Right renal pelvis (tissue), 4 donors: ENCODE results near the gene GPR162. TPM values are rescaled to one million over a fixed set of nuclear protein-coding genes. Genes with fewer than 3 reads are reported as not detected.
A peak's percentile ranks its signal among the peaks of the same experiment; 100 is the strongest.

Experiments used
- DNase-seq, 4 donors: peaks; one replicate each; pipeline ENCODE4 v3.0.0-alpha.2; 2013; ENCODE audit warnings: low read depth in 4 of 4, low spot score in 3 of 4, missing footprints in 1 of 4
- polyA plus RNA-seq, 4 donors: library from polyadenylated mRNA; unstranded; fragments of 120-200 nt; gene quantifications; one replicate each; pipeline ENCODE4 v1.2.1, GENCODE V29; 2013; ENCODE audit not compliant: insufficient read length in 4 of 4

GPR162 gene, protein sequence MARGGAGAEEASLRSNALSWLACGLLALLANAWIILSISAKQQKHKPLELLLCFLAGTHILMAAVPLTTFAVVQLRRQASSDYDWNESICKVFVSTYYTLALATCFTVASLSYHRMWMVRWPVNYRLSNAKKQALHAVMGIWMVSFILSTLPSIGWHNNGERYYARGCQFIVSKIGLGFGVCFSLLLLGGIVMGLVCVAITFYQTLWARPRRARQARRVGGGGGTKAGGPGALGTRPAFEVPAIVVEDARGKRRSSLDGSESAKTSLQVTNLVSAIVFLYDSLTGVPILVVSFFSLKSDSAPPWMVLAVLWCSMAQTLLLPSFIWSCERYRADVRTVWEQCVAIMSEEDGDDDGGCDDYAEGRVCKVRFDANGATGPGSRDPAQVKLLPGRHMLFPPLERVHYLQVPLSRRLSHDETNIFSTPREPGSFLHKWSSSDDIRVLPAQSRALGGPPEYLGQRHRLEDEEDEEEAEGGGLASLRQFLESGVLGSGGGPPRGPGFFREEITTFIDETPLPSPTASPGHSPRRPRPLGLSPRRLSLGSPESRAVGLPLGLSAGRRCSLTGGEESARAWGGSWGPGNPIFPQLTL
- polyA plus RNA-seq = 10 to 100 TPM; 24.6 to 41.9 (median 29.4) TPM

- DNase-seq = peak in 3 of 4 donors; percentile 71 to 78 (median 74)
Observed at GRCh38 chr12:6821591-6822425, at the start of gene GPR162. TSS of gene GPR162 (plus strand) at chr12:6821821. CDS start at chr12:6823899, 2,078 bp downstream.

GRCh38 chr12:6772331-6772695 is 49.3 kb upstream of the GPR162 start, which contains the start of gene LAG3:
TSS of gene LAG3 (plus strand) at chr12:6772520. CDS start at chr12:6772853, 333 bp downstream.
- DNase-seq = no peak

DNA sequence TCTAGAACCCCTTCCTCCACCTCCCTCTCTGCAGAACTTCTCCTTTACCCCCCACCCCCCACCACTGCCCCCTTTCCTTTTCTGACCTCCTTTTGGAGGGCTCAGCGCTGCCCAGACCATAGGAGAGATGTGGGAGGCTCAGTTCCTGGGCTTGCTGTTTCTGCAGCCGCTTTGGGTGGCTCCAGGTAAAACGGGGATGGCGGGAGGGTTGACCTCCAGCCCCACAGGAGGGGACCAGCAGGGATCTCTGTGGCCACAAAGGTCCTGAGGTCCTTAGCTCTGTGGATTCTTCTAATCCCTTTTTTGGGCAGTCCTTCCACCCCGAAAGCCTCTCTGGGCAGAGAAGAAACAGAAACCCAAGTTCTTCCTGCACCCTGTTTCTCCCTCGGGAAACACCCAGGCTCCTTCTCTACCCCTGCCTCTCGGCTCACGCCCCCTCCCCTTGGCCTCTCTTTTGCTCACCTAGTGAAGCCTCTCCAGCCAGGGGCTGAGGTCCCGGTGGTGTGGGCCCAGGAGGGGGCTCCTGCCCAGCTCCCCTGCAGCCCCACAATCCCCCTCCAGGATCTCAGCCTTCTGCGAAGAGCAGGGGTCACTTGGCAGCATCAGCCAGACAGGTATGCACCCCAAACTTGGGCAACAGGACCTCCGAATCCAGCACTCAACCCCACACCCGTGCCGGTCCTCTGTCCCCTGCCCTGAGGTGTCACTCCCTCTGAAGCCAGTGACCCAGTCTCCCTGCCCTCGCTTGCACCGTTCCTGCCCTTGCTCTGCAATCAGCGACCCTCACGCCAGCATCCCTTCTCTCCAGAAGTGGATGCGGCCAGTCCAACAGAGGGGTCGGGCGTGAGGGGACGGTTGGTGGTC is 48.7 kb upstream of the GPR162 start:
- no peak for DNase-seq

GRCh38 chr12:6773590-6774351 is 47.9 kb upstream of the GPR162 start:
- no peak for DNase-seq

DNA sequence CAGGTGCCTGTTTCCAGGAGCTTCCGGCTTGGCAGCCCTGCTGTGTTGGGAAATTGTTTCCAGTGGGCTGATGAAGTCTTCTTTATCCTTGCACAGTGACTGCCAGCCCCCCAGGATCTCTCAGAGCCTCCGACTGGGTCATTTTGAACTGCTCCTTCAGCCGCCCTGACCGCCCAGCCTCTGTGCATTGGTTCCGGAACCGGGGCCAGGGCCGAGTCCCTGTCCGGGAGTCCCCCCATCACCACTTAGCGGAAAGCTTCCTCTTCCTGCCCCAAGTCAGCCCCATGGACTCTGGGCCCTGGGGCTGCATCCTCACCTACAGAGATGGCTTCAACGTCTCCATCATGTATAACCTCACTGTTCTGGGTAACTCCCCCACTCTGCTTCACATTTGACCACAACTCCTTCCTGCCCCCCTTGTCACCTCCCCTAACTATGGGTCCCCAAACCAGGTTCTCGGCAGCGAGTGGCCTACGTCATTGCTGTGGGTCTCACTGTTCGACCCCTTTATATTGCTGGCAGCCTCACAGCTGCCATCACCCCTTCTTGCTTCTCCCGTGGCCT is 47.0 kb upstream of the GPR162 start:
- DNase-seq = no peak

DNA sequence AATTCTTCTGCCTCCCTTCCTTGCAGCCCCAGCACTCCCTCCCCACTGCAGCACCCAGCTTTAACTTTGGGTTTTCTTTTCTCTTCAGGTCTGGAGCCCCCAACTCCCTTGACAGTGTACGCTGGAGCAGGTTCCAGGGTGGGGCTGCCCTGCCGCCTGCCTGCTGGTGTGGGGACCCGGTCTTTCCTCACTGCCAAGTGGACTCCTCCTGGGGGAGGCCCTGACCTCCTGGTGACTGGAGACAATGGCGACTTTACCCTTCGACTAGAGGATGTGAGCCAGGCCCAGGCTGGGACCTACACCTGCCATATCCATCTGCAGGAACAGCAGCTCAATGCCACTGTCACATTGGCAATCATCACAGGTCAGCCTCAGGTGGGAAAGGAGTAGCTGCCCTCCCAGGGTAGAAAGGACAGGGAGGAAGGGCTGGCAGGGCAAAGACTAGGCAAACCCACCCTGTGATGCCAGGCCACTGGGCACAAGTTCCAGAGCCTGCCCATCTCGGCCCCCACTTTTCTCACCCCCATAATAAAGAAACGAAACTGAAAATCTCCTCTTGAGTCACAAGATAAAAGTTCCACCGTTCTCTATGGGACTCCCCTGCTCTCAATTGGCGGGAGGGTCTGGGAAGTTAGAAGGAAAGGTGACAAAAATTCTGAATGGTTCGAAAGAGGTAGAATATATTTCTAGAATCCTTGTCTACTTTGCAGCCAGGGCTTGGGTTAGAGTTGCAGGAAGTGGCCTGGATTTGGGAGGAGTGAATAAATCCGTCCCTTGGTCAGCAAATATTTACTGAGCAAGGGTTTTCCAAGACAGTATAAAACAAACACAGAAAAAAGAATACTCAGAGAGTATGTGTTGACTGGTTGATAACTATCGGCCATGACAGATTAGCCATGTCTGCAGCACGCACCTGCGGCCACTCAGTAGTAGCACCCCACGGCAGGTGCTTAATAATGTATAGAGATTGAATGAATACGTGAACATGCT is 46.1 kb upstream of the GPR162 start:
- no peak for DNase-seq

DNA sequence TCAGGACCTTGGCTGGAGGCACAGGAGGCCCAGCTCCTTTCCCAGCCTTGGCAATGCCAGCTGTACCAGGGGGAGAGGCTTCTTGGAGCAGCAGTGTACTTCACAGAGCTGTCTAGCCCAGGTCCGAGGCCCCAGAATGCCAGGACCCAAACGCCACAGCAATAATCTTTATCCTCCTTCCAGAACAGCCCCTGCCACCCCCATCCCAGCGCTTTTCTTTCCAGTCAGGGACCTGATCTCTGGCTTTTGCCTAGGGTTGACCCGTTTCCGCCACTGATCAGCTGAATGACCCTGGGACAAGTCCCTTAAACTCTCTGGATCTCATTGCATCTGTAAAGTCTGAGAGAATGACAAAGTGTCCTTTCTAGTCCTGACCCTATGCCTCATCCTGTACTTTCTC is 44.2 kb upstream of the GPR162 start:
- DNase-seq = no peak

DNA sequence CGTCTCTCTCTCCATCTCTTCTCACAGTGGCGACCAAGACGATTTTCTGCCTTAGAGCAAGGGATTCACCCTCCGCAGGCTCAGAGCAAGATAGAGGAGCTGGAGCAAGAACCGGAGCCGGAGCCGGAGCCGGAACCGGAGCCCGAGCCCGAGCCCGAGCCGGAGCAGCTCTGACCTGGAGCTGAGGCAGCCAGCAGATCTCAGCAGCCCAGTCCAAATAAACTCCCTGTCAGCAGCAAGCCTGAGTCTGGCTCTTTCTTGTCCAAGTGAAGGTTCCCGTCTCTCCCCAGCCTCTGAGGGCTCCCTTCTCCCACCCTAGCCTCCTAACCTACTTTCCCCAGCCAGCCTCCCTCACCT is 43.4 kb upstream of the GPR162 start:
- DNase-seq = no peak

DNA sequence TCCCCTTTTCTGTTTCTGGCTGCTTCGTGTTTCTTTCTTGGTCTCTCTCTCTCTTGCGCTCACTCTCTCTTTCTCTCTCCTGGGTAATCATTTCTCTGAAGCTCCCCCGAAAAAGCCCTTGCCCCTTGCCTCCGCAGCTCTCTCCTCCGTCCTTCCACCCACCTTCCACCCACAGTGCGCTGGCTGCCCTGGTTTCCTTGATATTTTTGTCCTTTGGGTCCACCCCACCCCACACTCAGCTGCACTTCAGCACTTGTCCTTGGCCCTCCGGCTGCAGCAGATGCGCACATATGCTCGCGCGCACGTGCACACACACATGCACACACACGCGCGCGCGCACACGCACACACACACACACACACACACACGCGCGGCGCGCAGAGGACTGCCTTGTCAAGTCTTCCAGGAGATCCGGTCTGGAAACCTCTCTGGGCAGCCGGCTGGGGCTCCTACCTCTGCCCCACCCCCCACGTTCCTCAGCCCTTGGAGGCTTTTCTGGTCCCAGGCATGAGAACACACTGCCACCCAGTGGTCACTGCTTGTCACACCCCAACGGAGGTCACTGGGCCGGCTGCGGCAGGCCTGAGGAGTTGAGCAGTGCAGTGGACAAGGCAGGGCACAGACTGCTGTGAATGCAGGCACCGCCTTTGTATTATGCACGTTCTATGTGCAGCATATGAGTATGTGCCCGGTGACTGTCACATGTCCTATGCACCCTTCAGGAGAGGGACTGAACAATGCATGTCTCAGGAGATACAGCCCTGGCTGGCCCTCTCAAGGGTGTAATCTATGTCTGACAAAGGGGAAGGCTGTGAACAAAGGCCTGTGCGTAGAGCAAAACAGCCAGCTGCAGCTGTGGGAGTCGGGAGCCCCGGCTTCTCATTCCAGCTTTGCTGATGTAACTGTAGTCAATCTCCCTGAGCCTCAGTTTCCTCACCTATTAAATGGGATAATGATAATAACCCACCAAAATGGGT is 42.8 kb upstream of the GPR162 start:
- DNase-seq = peak; percentile 92 to 93 (median 92)

GRCh38 chr12:6779708-6780432 is 41.8 kb upstream of the GPR162 start:
- DNase-seq = no peak

GRCh38 chr12:6780573-6780972 is 41.0 kb upstream of the GPR162 start:
- DNase-seq = no peak

DNA sequence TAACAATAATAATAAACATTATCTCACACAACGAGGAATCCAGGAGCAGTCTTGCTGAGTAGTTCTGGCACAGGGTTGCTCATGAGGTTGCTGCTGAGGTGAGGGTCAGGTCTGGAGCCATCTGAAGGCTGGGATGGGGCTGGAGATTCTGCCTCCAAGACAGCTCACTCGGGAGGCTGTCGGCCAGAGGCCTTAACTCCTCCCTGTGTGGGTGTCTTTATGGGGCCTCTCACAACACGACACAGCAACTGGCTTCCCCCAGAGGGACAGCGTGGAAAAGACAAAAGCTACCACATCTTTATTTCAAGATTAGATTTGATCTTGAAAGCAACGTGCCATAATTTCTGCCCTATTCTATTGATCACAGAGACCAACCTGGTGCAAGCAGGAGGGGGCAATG is 39.5 kb upstream of the GPR162 start:
- no peak for DNase-seq

DNA sequence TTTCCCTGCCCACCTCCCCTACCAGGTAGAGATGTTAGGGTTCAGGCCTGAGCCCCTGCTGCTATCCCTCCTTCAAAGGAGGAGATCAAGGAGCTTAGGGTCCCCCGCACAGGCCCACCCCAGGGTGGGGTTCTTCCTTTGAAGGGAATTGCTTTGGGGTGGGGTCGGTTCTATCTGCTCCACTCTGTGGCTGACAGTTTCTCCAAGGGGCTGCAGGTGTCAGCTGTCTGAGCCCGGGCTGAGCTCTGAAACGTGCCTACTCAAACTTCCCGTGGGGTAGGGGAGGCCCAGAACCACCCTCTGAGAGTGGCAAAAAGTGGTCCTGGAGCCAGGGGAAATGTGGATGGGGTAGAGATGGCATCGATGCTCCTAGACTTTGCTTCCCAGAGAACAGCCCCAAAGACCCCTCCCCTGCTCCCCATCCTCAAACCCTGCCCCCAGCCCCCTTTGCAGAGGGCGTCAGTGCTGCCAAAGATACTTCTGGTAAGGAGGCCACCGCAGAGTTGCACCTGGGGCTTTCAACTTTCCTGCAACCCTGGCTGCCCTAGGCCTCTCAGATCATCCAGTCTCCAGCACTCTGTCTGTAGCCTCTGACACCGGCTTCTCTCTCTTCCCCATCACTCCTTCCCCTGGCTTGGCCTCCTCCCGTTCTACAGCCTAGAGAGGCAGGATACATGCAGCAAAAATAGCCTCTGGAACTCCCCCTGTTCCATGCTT is 38.6 kb upstream of the GPR162 start:
- DNase-seq = no peak

DNA sequence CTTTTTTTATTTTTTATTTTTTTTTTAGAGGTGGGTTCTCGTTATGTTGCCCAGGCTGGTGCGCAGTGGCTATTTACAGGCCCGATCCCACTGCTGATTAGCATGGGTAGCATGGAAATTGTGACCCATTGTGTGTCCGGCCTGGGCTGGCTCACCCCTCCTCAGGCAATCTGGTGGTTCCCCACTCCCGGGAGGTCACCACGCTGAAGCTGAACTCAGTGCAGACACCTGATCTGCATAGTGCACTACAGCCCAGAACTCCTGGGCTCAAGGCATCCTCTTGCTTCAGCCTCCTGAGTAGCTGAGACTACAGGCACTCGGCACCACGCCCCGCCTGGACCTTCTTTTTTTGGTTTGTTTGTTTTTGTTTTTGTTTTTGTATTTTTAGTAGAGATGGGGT is 37.8 kb upstream of the GPR162 start:
- no peak for DNase-seq

GRCh38 chr12:6784296-6784695 is 37.3 kb upstream of the GPR162 start:
- no peak for DNase-seq

DNA sequence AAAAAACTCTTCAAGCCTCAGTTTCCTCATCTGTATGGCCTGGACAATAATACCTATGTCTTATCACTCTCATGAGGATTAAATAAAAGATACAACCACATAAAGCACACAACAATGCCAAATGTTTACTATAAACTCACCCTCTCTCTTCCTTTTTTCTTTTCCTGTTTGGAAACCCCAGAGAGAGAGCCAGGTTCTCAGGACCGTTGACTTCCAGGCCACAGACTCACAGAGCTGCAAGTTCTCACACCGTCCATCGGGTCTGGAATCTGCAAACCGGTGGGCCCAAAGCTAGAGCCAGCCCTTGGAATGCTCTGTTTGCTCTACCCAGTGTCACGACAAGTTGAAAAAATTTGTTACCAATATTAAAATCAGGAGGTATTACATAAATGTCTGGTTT is 36.9 kb upstream of the GPR162 start:
- DNase-seq = no peak
